Stimulated activated CD8-positive, alpha-beta memory T cell treated with anti-CD3 and anti-CD28 coated beads, Interleukin-7, amount 100 ng/mL, for 4 hours (primary cell): ENCODE data around the gene KCNK1.

Experiments used
- DNase-seq, 2 donors: peaks; one replicate each; pipeline ENCODE4 v3.0.0-alpha.2; 2020; ENCODE audit warnings: low read depth in 2 of 2

The KCNK1 gene

DNA sequence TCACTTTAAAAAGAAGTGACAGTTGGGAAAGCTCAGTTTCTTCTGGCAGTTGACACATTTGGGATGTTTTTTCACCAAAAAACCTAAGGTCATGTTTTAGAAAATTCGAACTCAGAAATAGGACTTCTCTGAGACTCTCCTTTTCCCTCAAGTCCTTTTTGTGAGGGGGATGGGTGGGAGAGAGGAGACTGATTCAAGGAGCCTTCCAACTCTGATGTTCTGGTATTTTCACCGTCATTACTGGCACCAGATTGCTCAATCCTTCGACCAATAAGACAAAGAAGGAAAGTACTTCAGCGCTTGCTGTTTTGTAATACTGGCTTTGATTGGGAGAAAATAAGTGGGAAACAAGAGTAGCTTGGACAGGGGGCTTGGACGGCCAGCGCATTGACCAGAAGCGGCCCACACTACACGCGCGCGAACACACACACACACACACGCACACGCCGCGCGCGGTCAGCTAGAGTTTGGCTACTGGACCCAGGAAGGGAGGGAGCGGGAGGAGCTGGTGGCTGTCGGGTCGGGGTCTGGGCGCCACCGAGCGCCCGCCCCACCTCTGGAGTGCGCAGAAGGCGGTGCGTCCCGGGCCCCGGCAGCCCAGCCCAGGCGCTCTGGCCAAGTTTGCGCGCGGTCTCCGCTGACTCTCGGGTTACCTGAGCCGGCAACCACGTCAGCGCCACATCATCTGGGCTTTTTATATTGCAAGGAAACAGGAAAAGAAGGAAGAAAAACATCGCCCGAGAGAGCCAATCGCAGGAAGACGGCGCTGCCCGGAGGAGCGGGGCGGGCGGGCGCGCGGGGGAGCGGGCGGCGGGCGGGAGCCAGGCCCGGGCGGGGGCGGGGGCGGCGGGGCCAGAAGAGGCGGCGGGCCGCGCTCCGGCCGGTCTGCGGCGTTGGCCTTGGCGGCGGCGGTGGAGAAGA, at the start of gene KCNK1:
TSS of gene KCNK1 (plus strand) at position 855 of the 921 bp plus-strand sequence. CDS start at position 921, 66 bp downstream.
- no peak for DNase-seq

DNA sequence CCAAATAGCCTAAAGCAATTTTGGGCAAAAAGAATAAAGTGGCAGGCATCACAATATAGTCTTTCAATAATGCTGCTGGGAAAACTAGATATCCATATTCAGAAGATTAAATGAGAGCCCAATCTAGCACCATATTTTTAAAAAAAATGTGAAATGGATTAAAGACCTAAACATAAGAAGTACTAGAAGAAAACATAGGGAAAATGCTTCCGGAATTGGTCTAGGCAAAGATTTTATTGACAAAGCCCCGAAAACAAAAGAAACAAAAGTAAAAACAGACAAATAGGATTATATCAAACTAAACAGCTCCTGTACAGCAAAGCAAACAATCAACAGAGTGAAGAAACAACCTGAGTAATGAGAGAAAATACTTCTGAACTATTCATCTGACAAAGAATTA, 48.6 kb upstream of the KCNK1 start:
- DNase-seq = no peak

- DNase-seq = no peak
Observed at GRCh38 chr1:233566886-233567285, 47.0 kb upstream of the KCNK1 start.

DNA sequence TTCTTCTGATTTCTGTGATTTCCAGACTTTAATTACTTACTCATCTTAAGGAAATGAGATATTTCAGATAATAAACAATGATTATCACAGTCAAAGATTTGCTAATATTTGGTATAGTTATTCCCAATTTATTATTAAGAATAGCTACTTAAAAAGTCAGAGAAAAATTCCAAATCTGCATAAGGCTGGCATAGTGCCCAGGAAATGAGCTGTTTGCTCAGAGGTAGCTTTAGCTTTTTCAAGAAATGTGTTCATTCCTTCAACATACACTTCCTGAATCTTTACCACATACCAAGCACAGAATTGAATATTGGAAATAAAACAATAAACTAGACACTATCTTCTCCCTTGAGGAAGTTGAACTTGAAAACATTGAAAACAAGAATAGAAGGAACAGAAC, 44.3 kb upstream of the KCNK1 start:
- no peak for DNase-seq

DNA sequence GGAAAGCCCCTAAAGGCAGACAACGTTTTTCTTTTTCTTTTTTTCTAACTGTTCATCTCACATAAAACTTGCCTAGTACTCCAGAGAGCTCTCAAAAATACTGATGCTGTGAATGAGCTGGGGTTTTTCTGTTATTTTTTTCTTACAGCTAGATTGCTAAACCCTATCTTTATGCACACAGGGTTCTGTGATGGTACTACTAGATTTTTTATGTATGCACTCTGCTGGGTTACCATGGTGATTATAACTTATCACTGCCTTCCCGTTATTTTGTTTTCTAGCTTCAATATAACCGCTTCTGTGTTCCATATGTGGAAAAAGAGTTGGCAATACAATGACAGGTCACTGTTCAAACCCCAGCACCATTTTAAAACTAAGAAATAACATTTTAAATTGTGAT, 43.7 kb upstream of the KCNK1 start:
- DNase-seq = no peak

GRCh38 chr1:233570706-233571105, 43.2 kb upstream of the KCNK1 start:
- no peak for DNase-seq

DNA sequence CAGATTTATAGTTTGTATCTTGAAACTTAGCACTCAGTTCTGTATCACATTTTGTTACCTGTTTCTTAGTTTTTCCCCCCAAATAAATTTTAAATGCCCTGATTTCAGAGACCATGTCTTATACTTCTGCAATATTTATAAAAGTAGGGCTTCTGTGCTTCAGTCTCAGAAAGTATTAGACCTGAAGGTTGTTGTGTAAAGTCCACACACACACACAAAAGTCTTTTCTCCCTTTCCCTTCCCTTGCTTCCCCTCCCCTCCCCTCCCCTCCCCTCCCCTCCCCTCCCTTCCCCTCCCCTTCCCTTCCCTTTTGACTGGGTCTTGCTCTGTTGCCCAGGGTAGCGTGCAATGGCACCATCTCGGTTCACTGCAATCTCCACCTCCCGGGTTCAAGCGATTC, 41.0 kb upstream of the KCNK1 start:
- DNase-seq = no peak

DNA sequence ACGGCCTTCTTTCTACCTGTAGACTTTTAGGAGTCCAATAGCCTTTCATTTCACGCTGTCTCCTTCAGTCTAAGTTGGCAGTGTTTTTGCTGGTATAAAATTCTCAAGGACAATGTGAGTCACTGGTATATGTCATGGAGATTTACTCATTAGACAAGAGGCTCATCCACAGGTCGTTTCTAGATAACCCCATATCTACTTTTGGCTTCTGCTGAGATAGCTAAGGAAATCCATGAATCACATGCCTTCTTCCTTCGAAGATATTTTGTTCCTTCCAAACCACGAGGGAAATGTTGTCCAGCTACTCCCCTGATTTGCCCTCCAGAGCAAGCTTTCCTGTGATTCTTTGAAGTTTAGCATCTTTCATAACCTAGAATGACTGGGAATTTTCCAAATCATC, 38.5 kb upstream of the KCNK1 start:
- no peak for DNase-seq

DNA sequence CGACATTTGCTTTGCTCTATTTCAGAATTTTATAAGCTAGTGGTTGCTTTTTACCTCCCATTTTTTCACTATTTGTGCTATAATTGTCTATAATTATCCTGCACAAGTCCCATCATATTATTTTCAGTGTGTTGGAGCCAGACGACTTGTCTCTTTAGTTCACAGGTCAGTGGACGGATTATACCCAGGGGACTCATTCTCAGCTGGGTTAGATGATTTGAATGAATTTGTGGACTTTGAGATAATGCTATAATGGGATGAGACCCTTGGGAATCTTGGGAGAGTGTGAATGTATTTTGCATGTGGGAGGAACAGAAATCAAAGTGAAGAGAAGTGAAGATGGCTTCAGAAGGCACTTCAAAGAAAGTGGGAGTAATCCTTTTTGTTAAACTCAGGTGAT, 31.5 kb upstream of the KCNK1 start:
- DNase-seq = no peak

- no peak for DNase-seq
Observed at GRCh38 chr1:233584376-233584775, 29.5 kb upstream of the KCNK1 start.

DNA sequence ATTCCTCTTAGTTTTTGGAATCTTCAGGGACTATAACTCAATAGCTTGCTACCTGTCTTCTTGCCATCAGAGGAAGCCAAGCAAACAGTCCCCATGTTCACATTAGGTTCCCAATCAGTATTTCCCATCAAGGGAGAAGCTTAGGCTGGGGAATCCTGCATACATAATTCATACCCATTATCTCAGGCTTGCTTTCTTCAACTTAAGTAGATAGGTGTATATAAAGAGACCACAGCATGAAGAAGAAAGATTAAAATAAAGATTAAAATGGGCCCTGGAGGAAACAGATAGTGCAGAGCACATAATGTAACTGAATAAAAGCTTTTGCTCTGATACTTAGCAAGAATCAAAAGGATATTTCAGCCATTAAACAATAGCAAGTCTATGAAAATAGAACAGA, 29.0 kb upstream of the KCNK1 start:
- no peak for DNase-seq

DNA sequence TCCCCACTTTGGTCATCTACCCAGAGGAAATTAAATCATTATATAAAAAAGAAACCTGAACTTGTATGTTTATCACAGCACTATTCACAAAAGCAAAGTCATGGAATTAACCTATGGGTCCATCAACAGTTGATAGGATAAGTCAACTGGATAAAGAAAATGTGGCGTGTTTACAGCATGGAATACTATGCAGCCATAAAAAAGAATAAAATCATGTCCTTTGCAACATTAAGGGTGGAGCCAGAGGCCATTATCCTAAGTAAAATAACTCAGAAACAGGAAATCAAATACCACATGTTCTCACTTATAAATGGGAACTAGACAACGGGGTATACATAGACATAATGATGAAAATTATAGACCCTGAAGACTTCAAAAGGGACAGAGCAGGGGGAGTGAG, 27.6 kb upstream of the KCNK1 start:
- DNase-seq = no peak

GRCh38 chr1:233587196-233587595, 26.7 kb upstream of the KCNK1 start:
- DNase-seq = no peak

DNA sequence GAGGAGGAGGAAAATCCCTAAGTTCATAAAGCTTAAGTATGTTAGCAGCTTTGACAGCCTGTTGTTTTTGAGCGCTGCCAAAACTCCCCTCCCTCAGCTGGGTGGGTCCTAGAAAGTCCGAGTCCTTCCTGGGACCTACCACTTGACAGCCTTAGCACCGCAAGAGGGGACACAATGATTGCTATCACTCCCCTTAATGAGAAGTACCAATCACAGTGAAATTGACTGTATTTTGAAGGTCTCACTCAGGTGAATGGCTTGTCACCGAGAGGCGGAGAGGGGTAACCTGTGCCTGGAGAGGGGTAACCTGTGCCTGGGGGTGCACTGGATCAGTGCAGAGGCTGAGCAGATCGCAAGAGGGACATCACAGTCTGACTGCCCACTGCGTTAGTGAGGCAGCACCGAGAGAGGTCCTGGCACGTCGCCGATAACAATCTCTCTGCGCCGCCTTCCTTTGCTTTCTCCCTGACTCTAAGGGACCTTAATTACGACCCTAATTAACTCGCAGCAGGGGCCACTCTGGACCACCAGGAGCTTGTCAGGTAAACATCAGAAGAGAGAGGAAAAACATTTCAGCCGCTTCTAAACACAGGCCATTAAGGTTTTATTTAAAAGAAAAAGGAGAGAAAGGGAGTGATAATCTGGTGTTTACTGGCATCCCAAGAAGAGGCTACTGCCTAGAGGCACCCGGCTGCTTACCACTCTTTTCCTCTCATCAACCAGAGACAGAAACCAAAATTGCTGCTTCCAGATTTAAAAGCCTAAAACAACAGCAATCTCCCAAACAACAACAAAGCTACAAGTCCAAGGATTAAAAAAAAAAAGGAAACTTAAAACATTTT, 25.7 kb upstream of the KCNK1 start:
- no peak for DNase-seq

GRCh38 chr1:233597489-233597901, 16.4 kb upstream of the KCNK1 start:
- DNase-seq = no peak

DNA sequence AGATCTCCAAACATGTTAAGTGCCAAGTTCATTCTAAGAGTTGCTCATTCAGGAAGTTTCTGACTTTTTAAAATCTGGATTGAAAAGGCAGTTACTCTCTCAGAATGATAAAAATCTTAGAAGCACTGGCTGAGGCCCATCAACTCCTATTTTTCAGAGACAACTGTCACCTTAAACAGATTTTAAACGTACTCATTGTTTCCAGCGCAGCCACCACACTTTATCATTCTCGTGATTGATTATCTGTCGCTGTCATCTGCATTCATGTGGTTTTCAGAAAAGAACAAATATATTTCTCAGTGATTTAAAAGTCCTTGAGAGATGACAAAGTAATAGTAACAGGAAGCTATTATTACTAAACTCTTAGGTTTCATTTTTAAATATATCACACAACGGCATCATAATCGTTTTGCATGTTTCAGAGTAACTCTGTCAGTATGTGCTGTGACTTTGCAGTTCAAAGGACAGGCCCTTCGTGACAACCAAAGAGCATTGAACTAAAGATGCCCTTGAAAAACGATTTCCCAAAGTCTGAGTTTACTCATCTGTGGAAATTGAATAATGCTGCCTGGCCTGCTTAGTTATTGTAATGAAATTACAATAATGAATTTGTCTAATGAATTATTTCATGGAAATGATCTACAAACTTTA, 14.9 kb upstream of the KCNK1 start:
- DNase-seq = peak in 1 of 2 donors; percentile 20

GRCh38 chr1:233599542-233600073, 14.3 kb upstream of the KCNK1 start:
- no peak for DNase-seq

DNA sequence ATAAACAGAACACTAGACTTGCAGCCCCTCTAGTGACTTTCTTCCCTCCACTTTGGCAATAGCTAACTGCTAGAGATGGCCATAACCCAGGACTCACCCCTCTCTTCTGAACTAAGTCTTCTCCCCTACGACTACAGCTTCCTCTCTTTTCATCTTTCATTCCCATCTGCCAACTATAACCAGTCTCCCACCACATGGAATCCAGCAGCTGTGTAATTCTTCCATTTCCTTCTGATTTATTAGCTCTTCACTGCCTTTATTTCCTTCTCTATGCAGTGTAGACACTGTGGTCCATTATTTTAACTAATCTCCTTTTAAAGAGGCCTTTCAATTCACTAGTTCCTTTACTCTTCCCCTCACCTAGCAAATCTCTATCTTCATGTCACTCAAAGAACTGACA, 13.4 kb upstream of the KCNK1 start:
- no peak for DNase-seq

DNA sequence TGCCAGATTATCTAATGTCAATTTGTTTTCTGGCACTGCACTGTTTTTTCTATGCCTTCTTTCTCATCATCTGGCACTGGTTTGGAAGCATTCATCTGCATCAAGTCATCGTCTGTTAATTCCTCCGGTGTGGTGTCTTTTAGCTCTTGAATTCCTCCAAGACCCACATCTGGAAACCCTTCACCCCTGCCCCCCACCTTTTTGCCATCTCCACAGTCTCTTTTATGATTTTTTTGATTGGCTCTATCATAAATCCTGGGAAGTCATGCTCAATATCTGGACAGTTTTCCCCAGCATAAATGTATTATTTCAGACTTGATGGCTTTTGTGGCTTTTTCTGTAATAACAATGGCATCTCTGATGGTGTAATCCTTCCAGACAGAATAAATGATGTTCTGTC, 10.4 kb upstream of the KCNK1 start:
- DNase-seq = no peak

GRCh38 chr1:233605205-233605604, 8.7 kb upstream of the KCNK1 start:
- DNase-seq = no peak

DNA sequence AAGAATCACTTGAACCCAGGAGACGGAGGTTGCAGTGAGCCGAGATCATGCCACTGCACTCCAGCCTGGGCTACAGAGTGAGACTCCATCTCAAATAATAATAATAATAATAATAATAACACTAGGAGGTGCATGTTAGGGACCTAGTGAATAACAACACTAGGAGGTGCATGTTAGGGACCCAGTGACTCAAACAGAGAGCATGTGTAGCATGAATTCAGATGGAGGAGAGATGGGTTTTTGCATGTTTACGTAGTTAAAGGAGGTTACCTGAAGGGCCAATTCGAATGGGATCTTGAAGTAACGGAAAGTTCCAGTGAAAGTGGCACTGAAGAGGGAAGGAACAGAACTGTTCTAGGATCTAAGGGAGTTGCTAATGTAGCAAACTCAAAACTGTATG, 7.1 kb upstream of the KCNK1 start:
- DNase-seq = no peak
